SK-N-SH treated with all-trans-retinoic acid at 6 μM for 48 hours (cell line): Measurements from ENCODE around the gene NNMT.

Source experiments
- ATAC-seq: fragments of 200-7000 bp; cut with Tn5 transposase; 3 replicates; pipeline ENCODE4 v1.9.1; 2020; ENCODE audit warnings: mild to moderate bottlenecking, moderate library complexity
- ARNTL ChIP-seq: fragments of 450-650 bp; formaldehyde crosslinking; IDR thresholded peaks from 2 replicates; pipeline ENCODE4 v1.5.0; 2020; ENCODE audit warnings: low read depth, mild to moderate bottlenecking, moderate library complexity, borderline replicate concordance
- BACH2 ChIP-seq: fragments of 250-450 bp; sonication (Bioruptor Pico); IDR thresholded peaks from 2 replicates; pipeline ENCODE4 v1.9.0; 2021; ENCODE audit warnings: mild to moderate bottlenecking, borderline replicate concordance
- CSDC2 ChIP-seq: fragments of 250-450 bp; sonication (Bioruptor Pico); IDR thresholded peaks from 2 replicates; pipeline ENCODE4 v1.5.0; 2020; ENCODE audit warnings: mild to moderate bottlenecking, moderate library complexity
- GLIS3 ChIP-seq: fragments of 250-450 bp; sonication (Bioruptor Pico); IDR thresholded peaks from 2 replicates; pipeline ENCODE4 v1.5.0; 2020; ENCODE audit warnings: mild to moderate bottlenecking, moderate library complexity
- ISL1 ChIP-seq: fragments of 250-450 bp; sonication (Bioruptor Pico); IDR thresholded peaks from 2 replicates; pipeline ENCODE4 v2.1.2; 2022; ENCODE audit warnings: mild to moderate bottlenecking, moderate library complexity
- OSR1 ChIP-seq: fragments of 250-450 bp; sonication (Bioruptor Pico); IDR thresholded peaks from 2 replicates; pipeline ENCODE4 v1.8.0; 2022; ENCODE audit warnings: moderate library complexity, mild to moderate bottlenecking, inconsistent platforms
- POU6F1 ChIP-seq: fragments of 250-450 bp; sonication (Bioruptor Pico); IDR thresholded peaks from 2 replicates; pipeline ENCODE4 v1.8.0; 2021; ENCODE audit warnings: low read depth, mild to moderate bottlenecking, moderate library complexity, borderline replicate concordance
- PPARA ChIP-seq: fragments of 250-450 bp; sonication (Bioruptor Pico); IDR thresholded peaks from 2 replicates; pipeline ENCODE4 v1.5.0; 2020; ENCODE audit warnings: mild to moderate bottlenecking, borderline replicate concordance
- RARB ChIP-seq: fragments of 250-450 bp; sonication (Bioruptor Pico); IDR thresholded peaks from 2 replicates; pipeline ENCODE4 v1.8.0; 2021; ENCODE audit warnings: mild to moderate bottlenecking, moderate library complexity
- SNAI2 ChIP-seq: fragments of 250-450 bp; sonication (Bioruptor Pico); IDR thresholded peaks from 2 replicates; pipeline ENCODE4 v1.5.0; 2020; ENCODE audit warnings: mild to moderate bottlenecking, moderate library complexity
- TCF4 ChIP-seq: fragments of 250-450 bp; sonication (Bioruptor Pico); IDR thresholded peaks from 2 replicates; pipeline ENCODE4 v1.8.0; 2021; ENCODE audit warnings: mild to moderate bottlenecking, moderate library complexity, borderline replicate concordance
- TOX ChIP-seq: fragments of 250-450 bp; sonication (Bioruptor Pico); IDR thresholded peaks from 2 replicates; pipeline ENCODE4 v1.8.0; 2021; ENCODE audit warnings: mild to moderate bottlenecking, moderate library complexity, borderline replicate concordance
- ZC3H10 ChIP-seq: fragments of 250-450 bp; sonication (Bioruptor Pico); IDR thresholded peaks from 2 replicates; pipeline ENCODE4 v1.5.1; 2021; ENCODE audit warnings: mild to moderate bottlenecking, moderate library complexity
- ZFP3 ChIP-seq: fragments of 250-450 bp; sonication (Bioruptor Pico); IDR thresholded peaks from 2 replicates; pipeline ENCODE4 v1.5.0; 2020; ENCODE audit warnings: mild to moderate bottlenecking, moderate library complexity
- ZFP30 ChIP-seq: fragments of 450-650 bp; formaldehyde crosslinking; IDR thresholded peaks from 2 replicates; pipeline ENCODE4 v1.5.0; 2022; ENCODE audit warnings: mild to moderate bottlenecking, moderate library complexity
- ZNF565 ChIP-seq: fragments of 450-650 bp; formaldehyde crosslinking; conservative IDR thresholded peaks from 2 replicates; pipeline ENCODE4 v1.5.0; 2020; ENCODE audit warnings: low read depth, mild to moderate bottlenecking, moderate library complexity
- ZNF70 ChIP-seq: fragments of 450-650 bp; formaldehyde crosslinking; IDR thresholded peaks from 2 replicates; pipeline ENCODE4 v1.5.0; 2020; ENCODE audit warnings: mild to moderate bottlenecking, moderate library complexity
- ZNF8 ChIP-seq: fragments of 450-650 bp; formaldehyde crosslinking; IDR thresholded peaks from 2 replicates; pipeline ENCODE4 v1.5.0; 2020; ENCODE audit warnings: mild to moderate bottlenecking, moderate library complexity
- TF ChIP-seq, protein P1 (sequence below): fragments of 250-450 bp; sonication (Bioruptor Pico); IDR thresholded peaks from 2 replicates; pipeline ENCODE4 v1.5.1; 2021; ENCODE audit warnings: mild to moderate bottlenecking, moderate library complexity
- TF ChIP-seq, protein P2 (sequence below): fragments of 250-450 bp; sonication (Bioruptor Pico); IDR thresholded peaks from 2 replicates; pipeline ENCODE4 v1.5.1; 2020; ENCODE audit warnings: low read depth, mild to moderate bottlenecking, moderate library complexity
- TF ChIP-seq, protein P3 (sequence below): fragments of 250-450 bp; sonication (Bioruptor Pico); IDR thresholded peaks from 2 replicates; pipeline ENCODE4 v1.5.0; 2020; ENCODE audit warnings: mild to moderate bottlenecking, moderate library complexity

NNMT gene

DNA sequence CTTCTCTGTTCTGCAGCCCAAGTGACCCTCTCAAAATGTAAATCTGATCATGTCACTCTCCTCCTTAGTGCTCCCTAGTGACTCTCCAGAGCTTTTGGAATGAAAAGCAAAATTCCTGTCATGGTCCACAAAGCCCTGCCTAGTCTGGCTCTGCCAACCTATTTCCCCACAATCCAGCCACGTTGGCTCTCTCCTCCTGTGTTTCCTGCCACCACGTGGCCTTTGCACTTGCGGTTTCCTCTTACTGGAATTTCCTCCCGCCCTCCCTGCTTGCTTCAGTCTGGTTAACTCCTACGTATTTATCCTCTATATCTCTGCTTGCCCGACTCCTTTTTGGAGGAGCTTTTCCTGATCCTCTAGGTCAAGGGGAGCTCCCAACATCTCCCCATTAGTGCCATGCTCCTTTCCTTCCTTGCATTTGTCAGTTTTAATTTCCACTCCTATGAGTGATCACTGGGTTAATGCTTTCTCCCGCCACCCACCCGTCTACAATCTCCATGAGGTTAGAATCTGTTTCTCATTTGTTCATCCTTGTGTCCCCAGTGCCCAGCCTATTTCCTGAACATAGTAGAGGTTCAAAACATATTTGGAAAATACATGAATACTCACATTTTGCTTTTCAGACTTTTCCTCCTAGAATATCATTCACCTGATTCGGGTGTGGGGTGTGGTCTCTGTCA lies 11.5 kb downstream of the NNMT start:
- no peak for TF ChIP-seq ZFP3 (CRISPR knock-in tag)
- TF ChIP-seq TCF4 = no peak
- TF ChIP-seq ZFP30 (CRISPR knock-in tag) = peak; percentile 51; the same call in 1 of the 2 replicates
- TF ChIP-seq ZNF565 = no peak
- peak; percentile 88 for ATAC-seq

DNA sequence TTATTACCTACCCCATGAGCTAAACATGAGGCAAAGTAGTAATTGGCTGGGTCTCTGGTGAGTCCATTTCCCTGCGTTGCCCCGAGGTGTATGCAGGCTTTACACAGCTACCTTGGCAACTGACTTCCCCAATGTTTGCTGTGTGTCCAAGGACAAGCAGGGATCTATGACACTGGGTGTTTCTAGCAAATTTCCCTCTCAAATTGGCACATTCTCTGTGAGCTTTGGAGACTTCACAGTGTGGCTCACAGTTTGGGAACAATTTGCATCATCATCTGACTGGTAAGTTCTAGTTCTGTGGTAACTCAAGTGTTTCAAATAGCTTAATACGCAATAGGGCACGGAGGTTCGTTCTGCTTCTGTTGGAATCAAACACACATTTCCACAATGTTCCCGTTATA lies 12.5 kb downstream of the NNMT start:
- TF ChIP-seq RARB (CRISPR knock-in tag) (no peak), ZFP3 (CRISPR knock-in tag) (no peak), CSDC2 (CRISPR knock-in tag) (no peak), POU6F1 (CRISPR knock-in tag) (no peak), TOX (CRISPR knock-in tag) (no peak), ISL1 (no peak), TCF4 (no peak), BACH2 (CRISPR knock-in tag) (no peak), OSR1 (CRISPR knock-in tag) (no peak)
- TF ChIP-seq, protein P1, sequence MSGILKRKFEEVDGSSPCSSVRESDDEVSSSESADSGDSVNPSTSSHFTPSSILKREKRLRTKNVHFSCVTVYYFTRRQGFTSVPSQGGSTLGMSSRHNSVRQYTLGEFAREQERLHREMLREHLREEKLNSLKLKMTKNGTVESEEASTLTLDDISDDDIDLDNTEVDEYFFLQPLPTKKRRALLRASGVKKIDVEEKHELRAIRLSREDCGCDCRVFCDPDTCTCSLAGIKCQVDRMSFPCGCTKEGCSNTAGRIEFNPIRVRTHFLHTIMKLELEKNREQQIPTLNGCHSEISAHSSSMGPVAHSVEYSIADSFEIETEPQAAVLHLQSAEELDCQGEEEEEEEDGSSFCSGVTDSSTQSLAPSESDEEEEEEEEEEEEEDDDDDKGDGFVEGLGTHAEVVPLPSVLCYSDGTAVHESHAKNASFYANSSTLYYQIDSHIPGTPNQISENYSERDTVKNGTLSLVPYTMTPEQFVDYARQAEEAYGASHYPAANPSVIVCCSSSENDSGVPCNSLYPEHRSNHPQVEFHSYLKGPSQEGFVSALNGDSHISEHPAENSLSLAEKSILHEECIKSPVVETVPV (CRISPR knock-in tag) = no peak
- ATAC-seq = peak; percentile 14; the same call in 1 of the 3 replicates

DNA sequence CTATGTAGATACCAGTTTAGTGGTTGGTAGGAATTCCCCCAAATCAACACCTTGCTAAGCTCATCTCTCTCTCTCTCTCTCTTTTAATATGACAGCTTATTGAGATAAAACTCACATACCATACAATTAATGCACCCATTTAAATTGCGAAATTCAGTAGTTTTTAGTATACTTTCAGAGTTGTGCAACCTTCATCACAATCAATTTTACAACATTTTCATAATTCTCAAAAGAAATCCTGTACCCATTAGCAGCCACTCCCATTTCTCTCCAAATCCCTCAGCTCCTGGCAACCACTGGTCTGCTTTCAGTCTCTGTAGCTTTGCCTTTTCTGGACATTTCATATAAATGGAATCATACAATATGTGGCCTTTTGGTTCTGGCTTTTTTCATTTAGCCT lies 13.3 kb downstream of the NNMT start:
- no peak for ATAC-seq
- TF ChIP-seq ZNF565 (no peak), ZNF70 (CRISPR knock-in tag) (no peak), ARNTL (no peak), ZFP3 (CRISPR knock-in tag) (no peak), ZNF8 (CRISPR knock-in tag) (no peak), BACH2 (CRISPR knock-in tag) (no peak), ZFP30 (CRISPR knock-in tag) (no peak), TCF4 (no peak), GLIS3 (no peak), ISL1 (no peak), CSDC2 (CRISPR knock-in tag) (no peak), ZC3H10 (no peak), TOX (CRISPR knock-in tag) (no peak), PPARA (no peak), RARB (CRISPR knock-in tag) (no peak), SNAI2 (no peak)
- TF ChIP-seq, protein P2, sequence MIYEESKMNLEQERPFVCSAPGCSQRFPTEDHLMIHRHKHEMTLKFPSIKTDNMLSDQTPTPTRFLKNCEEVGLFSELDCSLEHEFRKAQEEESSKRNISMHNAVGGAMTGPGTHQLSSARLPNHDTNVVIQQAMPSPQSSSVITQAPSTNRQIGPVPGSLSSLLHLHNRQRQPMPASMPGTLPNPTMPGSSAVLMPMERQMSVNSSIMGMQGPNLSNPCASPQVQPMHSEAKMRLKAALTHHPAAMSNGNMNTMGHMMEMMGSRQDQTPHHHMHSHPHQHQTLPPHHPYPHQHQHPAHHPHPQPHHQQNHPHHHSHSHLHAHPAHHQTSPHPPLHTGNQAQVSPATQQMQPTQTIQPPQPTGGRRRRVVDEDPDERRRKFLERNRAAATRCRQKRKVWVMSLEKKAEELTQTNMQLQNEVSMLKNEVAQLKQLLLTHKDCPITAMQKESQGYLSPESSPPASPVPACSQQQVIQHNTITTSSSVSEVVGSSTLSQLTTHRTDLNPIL (CRISPR knock-in tag) = no peak
- TF ChIP-seq, protein P3, sequence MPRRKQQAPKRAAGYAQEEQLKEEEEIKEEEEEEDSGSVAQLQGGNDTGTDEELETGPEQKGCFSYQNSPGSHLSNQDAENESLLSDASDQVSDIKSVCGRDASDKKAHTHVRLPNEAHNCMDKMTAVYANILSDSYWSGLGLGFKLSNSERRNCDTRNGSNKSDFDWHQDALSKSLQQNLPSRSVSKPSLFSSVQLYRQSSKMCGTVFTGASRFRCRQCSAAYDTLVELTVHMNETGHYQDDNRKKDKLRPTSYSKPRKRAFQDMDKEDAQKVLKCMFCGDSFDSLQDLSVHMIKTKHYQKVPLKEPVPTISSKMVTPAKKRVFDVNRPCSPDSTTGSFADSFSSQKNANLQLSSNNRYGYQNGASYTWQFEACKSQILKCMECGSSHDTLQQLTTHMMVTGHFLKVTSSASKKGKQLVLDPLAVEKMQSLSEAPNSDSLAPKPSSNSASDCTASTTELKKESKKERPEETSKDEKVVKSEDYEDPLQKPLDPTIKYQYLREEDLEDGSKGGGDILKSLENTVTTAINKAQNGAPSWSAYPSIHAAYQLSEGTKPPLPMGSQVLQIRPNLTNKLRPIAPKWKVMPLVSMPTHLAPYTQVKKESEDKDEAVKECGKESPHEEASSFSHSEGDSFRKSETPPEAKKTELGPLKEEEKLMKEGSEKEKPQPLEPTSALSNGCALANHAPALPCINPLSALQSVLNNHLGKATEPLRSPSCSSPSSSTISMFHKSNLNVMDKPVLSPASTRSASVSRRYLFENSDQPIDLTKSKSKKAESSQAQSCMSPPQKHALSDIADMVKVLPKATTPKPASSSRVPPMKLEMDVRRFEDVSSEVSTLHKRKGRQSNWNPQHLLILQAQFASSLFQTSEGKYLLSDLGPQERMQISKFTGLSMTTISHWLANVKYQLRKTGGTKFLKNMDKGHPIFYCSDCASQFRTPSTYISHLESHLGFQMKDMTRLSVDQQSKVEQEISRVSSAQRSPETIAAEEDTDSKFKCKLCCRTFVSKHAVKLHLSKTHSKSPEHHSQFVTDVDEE (CRISPR knock-in tag) = no peak
- TF ChIP-seq, protein P1 (CRISPR knock-in tag) = no peak
